A673 (cell line): Measurements from ENCODE around the gene TBXT. TPM values are rescaled to one million over a fixed set of nuclear protein-coding genes. Genes with fewer than 3 reads are reported as not detected.
A peak's percentile ranks its signal among the peaks of the same experiment; 100 is the strongest.

Experiments
- BruUV-seq: library from RNA; stranded (reverse); fragments of 400-500 nt; replicated peaks from 2 replicates; lab custom pipeline; 2021; lab: Mats Ljungman, UMichigan
- CTCF ChIA-PET: fragments of 300-600 bp; sonication (Branson Sonifier 250); formaldehyde crosslinking; loops from one replicate; lab custom pipeline; 2022; ENCODE audit warnings: antibody characterized with exemption; lab: Charles Lee
- POLR2A ChIA-PET: fragments of 300-600 bp; sonication (Branson Sonifier 250); formaldehyde crosslinking; loops from one replicate; lab custom pipeline; 2022; ENCODE audit warnings: antibody characterized with exemption; ENCODE audit not compliant: low non-redundant PET; lab: Charles Lee
- DNase-seq: peaks from one replicate; pipeline ENCODE4 v3.0.0-alpha.2; 2015; ENCODE audit warnings: low spot score
- H3K27ac ChIP-seq: fragments of 200-600 bp; sonication (generic); 2 replicates; pipeline ENCODE4 v1.5.1; 2016; ENCODE audit warnings: mixed run types, low read depth, mild to moderate bottlenecking, mixed read lengths, antibody characterized with exemption, low read length; ENCODE audit not compliant: poor library complexity, severe bottlenecking
- H3K27me3 ChIP-seq: fragments of 200-600 bp; sonication (generic); replicated peaks from 2 replicates; pipeline ENCODE4 v1.6.1; 2017; ENCODE audit warnings: mixed run types, low read depth, mild to moderate bottlenecking, mixed read lengths, antibody characterized with exemption, low read length; ENCODE audit not compliant: insufficient read depth, poor library complexity
- H3K36me3 ChIP-seq: fragments of 200-600 bp; sonication (generic); 2 replicates; pipeline ENCODE4 v1.6.1; 2016; ENCODE audit warnings: mixed run types, mild to moderate bottlenecking, mixed read lengths, antibody characterized with exemption, low read length; ENCODE audit not compliant: insufficient read depth, poor library complexity, severe bottlenecking
- H3K4me1 ChIP-seq: fragments of 200-600 bp; sonication (generic); 2 replicates; pipeline ENCODE4 v1.6.1; 2017; ENCODE audit warnings: mixed run types, mild to moderate bottlenecking, mixed read lengths, antibody characterized with exemption, low read length; ENCODE audit not compliant: insufficient read depth, poor library complexity, severe bottlenecking
- H3K4me3 ChIP-seq: fragments of 200-600 bp; sonication (generic); 2 replicates; pipeline ENCODE4 v1.5.1; 2016; ENCODE audit warnings: low read depth, mixed run types, mild to moderate bottlenecking, mixed read lengths, low read length; ENCODE audit not compliant: poor library complexity, severe bottlenecking
- H3K9me3 ChIP-seq: fragments of 200-600 bp; sonication (generic); 2 replicates; pipeline ENCODE4 v1.6.1; 2016; ENCODE audit warnings: mixed run types, low read depth, mild to moderate bottlenecking, mixed read lengths, antibody characterized with exemption, low read length; ENCODE audit not compliant: poor library complexity, severe bottlenecking
- EZH2 ChIP-seq: fragments of 200-600 bp; sonication (generic); IDR thresholded peaks from 2 replicates; pipeline ENCODE4 v1.6.1; 2017; ENCODE audit warnings: borderline replicate concordance, low read depth, mild to moderate bottlenecking, mixed read lengths, antibody characterized with exemption, low read length; ENCODE audit not compliant: poor library complexity, severe bottlenecking
- intact Hi-C: fragments of 100-400 bp; cut with micrococcal nuclease; formaldehyde crosslinking; loops from one replicate; pipeline ENCODE4 v1.10.0; 2022; ENCODE audit not compliant: unreplicated experiment
- total RNA-seq: library from RNA; stranded (reverse); gene quantifications from 2 replicates; pipeline ENCODE4 v1.2.3, GENCODE V29; 2021
- TF ChIP-seq, protein P1 (sequence below): fragments of 300-800, 200-600 bp; sonication (generic); conservative IDR thresholded peaks from 2 replicates; pipeline ENCODE4 v1.5.1; 2017; ENCODE audit warnings: low read depth, mild to moderate bottlenecking, antibody characterized with exemption, low read length, moderate library complexity, mixed read lengths

TBXT gene
- total RNA-seq, 1 experiment from 2014 or later, result not detected

DNA sequence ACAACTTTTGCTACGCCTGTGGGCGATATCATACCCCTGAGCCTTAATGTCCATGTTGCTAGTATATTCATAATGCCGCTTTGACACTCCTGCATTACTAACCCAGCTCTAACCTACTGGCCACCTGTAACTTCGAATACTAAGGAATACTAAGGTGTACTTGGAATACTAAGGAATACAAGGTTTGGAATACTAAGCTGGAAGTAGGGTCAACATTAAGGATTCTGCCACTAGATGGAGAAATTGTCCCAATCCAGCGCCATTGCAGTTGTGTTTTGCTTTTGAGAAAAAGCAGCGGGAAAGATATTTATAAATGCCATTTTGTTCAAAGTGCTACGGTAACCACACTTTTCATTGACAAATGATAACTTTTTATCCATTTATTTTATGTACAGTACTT is 10.7 kb downstream of the TBXT start:
- no peak overlapping the region for H3K4me3 ChIP-seq
- TF ChIP-seq EZH2, result no peak
- TF ChIP-seq, protein P1, sequence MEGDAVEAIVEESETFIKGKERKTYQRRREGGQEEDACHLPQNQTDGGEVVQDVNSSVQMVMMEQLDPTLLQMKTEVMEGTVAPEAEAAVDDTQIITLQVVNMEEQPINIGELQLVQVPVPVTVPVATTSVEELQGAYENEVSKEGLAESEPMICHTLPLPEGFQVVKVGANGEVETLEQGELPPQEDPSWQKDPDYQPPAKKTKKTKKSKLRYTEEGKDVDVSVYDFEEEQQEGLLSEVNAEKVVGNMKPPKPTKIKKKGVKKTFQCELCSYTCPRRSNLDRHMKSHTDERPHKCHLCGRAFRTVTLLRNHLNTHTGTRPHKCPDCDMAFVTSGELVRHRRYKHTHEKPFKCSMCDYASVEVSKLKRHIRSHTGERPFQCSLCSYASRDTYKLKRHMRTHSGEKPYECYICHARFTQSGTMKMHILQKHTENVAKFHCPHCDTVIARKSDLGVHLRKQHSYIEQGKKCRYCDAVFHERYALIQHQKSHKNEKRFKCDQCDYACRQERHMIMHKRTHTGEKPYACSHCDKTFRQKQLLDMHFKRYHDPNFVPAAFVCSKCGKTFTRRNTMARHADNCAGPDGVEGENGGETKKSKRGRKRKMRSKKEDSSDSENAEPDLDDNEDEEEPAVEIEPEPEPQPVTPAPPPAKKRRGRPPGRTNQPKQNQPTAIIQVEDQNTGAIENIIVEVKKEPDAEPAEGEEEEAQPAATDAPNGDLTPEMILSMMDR, result peak; percentile 54
- intact Hi-C loops, result loop anchor here (1.0 to 5.0 kb wide), 2 partner anchors 110 to 244 kb away; no protein-coding TSS in a partner anchor
- no TSS peak for BruUV-seq
- H3K36me3 ChIP-seq, result no peaks in the 10 kb centered on the region
- H3K9me3 ChIP-seq, result no peaks in the 10 kb centered on the region
- no peak overlapping the region for H3K27ac ChIP-seq
- no peaks in the 10 kb centered on the region for H3K4me1 ChIP-seq
- peaks cover 10% of the 10 kb centered on the region for H3K27me3 ChIP-seq
- ChIA-PET CTCF (interaction anchor here (0.6 to 1.0 kb wide), 3 partner anchors 244 to 792 kb away, joined by 3 to 10 read pairs (median 8); no protein-coding TSS in a partner anchor), POLR2A (no interaction called here)
- DNase-seq, result peak; percentile 35

DNA sequence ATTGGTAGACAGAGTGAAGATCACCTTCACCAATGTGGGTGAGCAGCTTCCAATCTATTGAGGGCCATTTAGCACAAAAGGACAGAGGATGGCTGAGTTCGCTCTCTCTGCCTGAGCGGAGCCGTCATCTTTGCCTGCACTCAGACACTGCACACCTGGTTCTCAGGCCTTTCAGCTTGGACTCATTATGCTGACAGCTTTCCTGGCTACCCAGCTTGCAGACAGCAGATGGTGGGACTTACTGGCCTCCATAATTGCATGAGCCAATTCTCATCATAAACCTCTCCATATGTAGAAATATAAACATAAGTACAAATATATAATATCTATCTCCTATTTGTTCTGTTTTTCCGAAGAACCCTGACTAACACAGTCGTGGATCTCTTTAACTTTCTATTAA is 13.7 kb downstream of the TBXT start:
- Histone ChIP-seq H3K4me1 (no peaks in the 10 kb centered on the region), H3K36me3 (no peaks in the 10 kb centered on the region), H3K4me3 (no peak overlapping the region), H3K27ac (no peak overlapping the region), H3K27me3 (peaks cover 4% of the 10 kb centered on the region), H3K9me3 (no peaks in the 10 kb centered on the region)
- no peak for TF ChIP-seq EZH2
- TF ChIP-seq, protein P1, result no peak
- intact Hi-C loops, result no loop called here
- POLR2A ChIA-PET, result interaction anchor here (0.6 kb wide), 1 partner anchor 32 kb away, joined by 3 read pairs; no protein-coding TSS in a partner anchor
- no TSS peak for BruUV-seq
- DNase-seq, result no peak
- CTCF ChIA-PET, result no interaction called here

DNA sequence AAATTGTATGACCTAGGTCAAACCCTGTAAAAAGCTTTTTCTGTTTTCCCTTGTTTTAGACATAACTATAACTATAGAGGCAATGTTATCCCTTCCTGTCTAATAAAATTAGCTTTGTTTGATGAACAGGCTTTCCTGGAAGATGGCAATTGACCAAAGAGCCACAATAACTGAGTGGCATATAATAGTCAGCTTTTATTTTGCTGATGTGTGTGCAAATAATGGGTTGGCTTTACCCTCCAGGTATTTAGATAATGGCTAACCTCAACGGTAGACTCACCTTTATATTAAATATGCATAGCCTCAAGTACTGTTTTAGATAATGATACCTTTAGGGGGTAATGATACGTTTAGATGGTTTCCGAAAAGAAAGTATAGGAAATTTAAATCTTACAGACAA is 15.0 kb downstream of the TBXT start:
- ChIA-PET POLR2A (no interaction called here), CTCF (interaction anchor here (0.6 kb wide), 1 partner anchor 831 kb away, joined by 4 read pairs; no protein-coding TSS in a partner anchor)
- no peaks in the 10 kb centered on the region for H3K4me1 ChIP-seq
- H3K4me3 ChIP-seq, result no peak overlapping the region
- intact Hi-C loops, result no loop called here
- no peak for DNase-seq
- H3K9me3 ChIP-seq, result no peaks in the 10 kb centered on the region
- H3K27me3 ChIP-seq, result peaks cover 13% of the 10 kb centered on the region
- BruUV-seq, result no TSS peak
- no peaks in the 10 kb centered on the region for H3K36me3 ChIP-seq
- TF ChIP-seq, protein P1, result no peak
- no peak for TF ChIP-seq EZH2
- no peak overlapping the region for H3K27ac ChIP-seq
